ENCODE data around the gene GMDS. TPM values are rescaled to one million over a fixed set of nuclear protein-coding genes. Genes with fewer than 3 reads are reported as not detected.

The GMDS gene
- total and polyA plus RNA-seq, 2 experiments from 2014 or later: 30.1 to 36.5 TPM

GRCh38 chr6:2155206-2155605, 90.2 kb downstream of the GMDS start (continued):
- TF ChIP-seq ZNF462 (CRISPR knock-in tag; IDR thresholded peaks at IDR 0.05) (no peak), ETS1 (IDR thresholded peaks at IDR 0.05) (no peak), CREB1 (CRISPR knock-in tag; IDR thresholded peaks at IDR 0.05; ENCODE audit: low read depth) (no peak), JUNB (IDR thresholded peaks at IDR 0.05; ENCODE audit: unreplicated experiment) (no peak), CTCF (conservative IDR thresholded peaks at IDR 0.05; ENCODE audit: low read depth in 2 of 2) (no peak)

GRCh38 chr6:2149361-2150006, 95.9 kb downstream of the GMDS start:
- Mint-ChIP-seq H3K36me3 (ENCODE audit: low read depth) (no peaks in the 10 kb centered on the region), H3K4me3 (no peak overlapping the region), H3K27ac (no peak overlapping the region), H3K9me3 (no peaks in the 10 kb centered on the region), H3K4me1 (no peaks in the 10 kb centered on the region), H3K27me3 (ENCODE audit: insufficient read depth, low read depth, poor library complexity) (peaks cover 4% of the 10 kb centered on the region)
- Histone ChIP-seq H3K79me2 (replicated peaks; ENCODE audit: insufficient read depth) (peaks cover 9% of the 10 kb centered on the region; the same call in 1 of the 2 replicates), H3K27me3 (ENCODE audit: insufficient read depth) (no peaks in the 10 kb centered on the region), H3K9me2 (ENCODE audit: insufficient read depth) (no peaks in the 10 kb centered on the region), H3K4me1 (ENCODE audit: insufficient read depth) (no peaks in the 10 kb centered on the region), H2AFZ (no peak overlapping the region), H3K4me3 (no peak overlapping the region), H3F3A (replicated peaks; ENCODE audit: low read depth) (no peaks in the 10 kb centered on the region), H3K36me3 (ENCODE audit: insufficient read depth) (no peaks in the 10 kb centered on the region), H3K27ac (ENCODE audit: low read depth) (0 out of 2 replicates have a peak overlapping the region, but pooled peaks have one; percentile 20), H4K20me1 (replicated peaks; ENCODE audit: insufficient read depth) (no peaks in the 10 kb centered on the region), H3K4me2 (no peak overlapping the region)
- ATAC-seq (no peak), DNase-seq (ENCODE audit: low spot score) (no peak)
- no peak for TF ChIP-seq CTCF (conservative IDR thresholded peaks at IDR 0.05; ENCODE audit: low read depth in 2 of 2)
- no peak for TF ChIP-seq CREB1 (CRISPR knock-in tag; IDR thresholded peaks at IDR 0.05; ENCODE audit: low read depth)
- TF ChIP-seq EZH2phosphoT487 (IDR thresholded peaks at IDR 0.05; ENCODE audit: unreplicated experiment): no peak
- TF ChIP-seq ETS1 (IDR thresholded peaks at IDR 0.05): no peak
- no peak for TF ChIP-seq POLR2AphosphoS5 (IDR thresholded peaks at IDR 0.05; ENCODE audit: low read depth)
- no peak for TF ChIP-seq NANOG (IDR thresholded peaks at IDR 0.05; ENCODE audit: borderline replicate concordance)
- no peak for TF ChIP-seq ZNF331 (CRISPR knock-in tag; IDR thresholded peaks at IDR 0.05; ENCODE audit: low read depth)
- TF ChIP-seq EZH2 (IDR thresholded peaks at IDR 0.05; ENCODE audit: low read depth, unreplicated experiment): no peak
